ENCODE measurements around the gene SLF1. TPM values are rescaled to one million over a fixed set of nuclear protein-coding genes. Genes with fewer than 3 reads are reported as not detected.

The SLF1 gene
- polyA plus RNA-seq, 1 experiment = 1.3 TPM

DNA sequence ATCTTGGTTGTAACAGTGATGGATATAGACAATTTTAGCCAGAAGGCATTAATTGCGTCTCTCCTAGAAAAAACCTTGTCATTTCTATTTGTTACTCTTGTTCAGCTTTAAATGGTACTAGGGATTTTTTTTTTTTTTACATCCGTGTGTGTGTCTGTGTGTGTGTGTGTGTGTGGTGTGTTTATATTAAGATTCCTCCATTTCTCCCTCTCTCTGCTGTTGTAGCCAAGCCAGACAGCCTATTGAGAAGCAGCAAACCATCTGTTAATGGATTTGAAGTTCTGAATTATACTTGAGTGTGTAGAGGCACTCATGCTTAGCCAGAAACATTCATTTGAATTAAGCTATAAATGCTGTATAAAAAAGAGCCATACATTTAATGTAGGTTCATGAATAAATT, 72.3 kb downstream of the SLF1 start:
- Histone ChIP-seq H3K4me3 (ENCODE audit: low read depth, low read length) (no peak overlapping the region), H3K27me3 (ENCODE audit: control insufficient read depth, insufficient read depth, low read length) (no peaks in the 10 kb centered on the region), H3K36me3 (ENCODE audit: control insufficient read depth, insufficient read depth, low read length) (0 out of 2 replicates have a peak, but pooled peaks cover 1% of the 10 kb centered on the region)
- POLR2A ChIA-PET = no interaction called here
- DNase-seq (ENCODE audit: low read depth) = no peak
- CTCF ChIA-PET = interaction anchor here (1.5 kb wide), 1 partner anchor 167 kb away, joined by 3 read pairs; no protein-coding TSS in a partner anchor
- TF ChIP-seq, protein P1, sequence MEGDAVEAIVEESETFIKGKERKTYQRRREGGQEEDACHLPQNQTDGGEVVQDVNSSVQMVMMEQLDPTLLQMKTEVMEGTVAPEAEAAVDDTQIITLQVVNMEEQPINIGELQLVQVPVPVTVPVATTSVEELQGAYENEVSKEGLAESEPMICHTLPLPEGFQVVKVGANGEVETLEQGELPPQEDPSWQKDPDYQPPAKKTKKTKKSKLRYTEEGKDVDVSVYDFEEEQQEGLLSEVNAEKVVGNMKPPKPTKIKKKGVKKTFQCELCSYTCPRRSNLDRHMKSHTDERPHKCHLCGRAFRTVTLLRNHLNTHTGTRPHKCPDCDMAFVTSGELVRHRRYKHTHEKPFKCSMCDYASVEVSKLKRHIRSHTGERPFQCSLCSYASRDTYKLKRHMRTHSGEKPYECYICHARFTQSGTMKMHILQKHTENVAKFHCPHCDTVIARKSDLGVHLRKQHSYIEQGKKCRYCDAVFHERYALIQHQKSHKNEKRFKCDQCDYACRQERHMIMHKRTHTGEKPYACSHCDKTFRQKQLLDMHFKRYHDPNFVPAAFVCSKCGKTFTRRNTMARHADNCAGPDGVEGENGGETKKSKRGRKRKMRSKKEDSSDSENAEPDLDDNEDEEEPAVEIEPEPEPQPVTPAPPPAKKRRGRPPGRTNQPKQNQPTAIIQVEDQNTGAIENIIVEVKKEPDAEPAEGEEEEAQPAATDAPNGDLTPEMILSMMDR (IDR thresholded peaks at IDR 0.05; ENCODE audit: insufficient read depth, low read depth, low read length) = no peak

- Histone ChIP-seq H3K27me3 (ENCODE audit: control insufficient read depth, insufficient read depth, low read length) (no peaks in the 10 kb centered on the region), H3K4me3 (ENCODE audit: low read depth, low read length) (no peak overlapping the region), H3K36me3 (ENCODE audit: control insufficient read depth, insufficient read depth, low read length) (0 out of 2 replicates have a peak, but pooled peaks cover 1% of the 10 kb centered on the region)
- ChIA-PET CTCF (interaction anchor here (1.5 kb wide), 1 partner anchor 167 kb away, joined by 3 read pairs; no protein-coding TSS in a partner anchor), POLR2A (interaction anchor here (0.7 kb wide), 1 partner anchor 21 kb away, joined by 4 read pairs; no protein-coding TSS in a partner anchor)
- TF ChIP-seq, protein P1 (IDR thresholded peaks at IDR 0.05; ENCODE audit: insufficient read depth, low read depth, low read length) = no peak
- no peak for DNase-seq (ENCODE audit: low read depth)
Observed at GRCh38 chr5:94691291-94691690, 72.8 kb downstream of the SLF1 start.

GRCh38 chr5:94691949-94692348, 73.5 kb downstream of the SLF1 start:
- no peaks in the 10 kb centered on the region for H3K27me3 ChIP-seq (ENCODE audit: control insufficient read depth, insufficient read depth, low read length)
- ChIA-PET CTCF (interaction anchor here (1.5 kb wide), 1 partner anchor 168 kb away, joined by 3 read pairs; no protein-coding TSS in a partner anchor), POLR2A (interaction anchor here (0.7 kb wide), 1 partner anchor 20 kb away, joined by 4 read pairs; no protein-coding TSS in a partner anchor)
- H3K4me3 ChIP-seq (ENCODE audit: low read depth, low read length) = no peak overlapping the region
- DNase-seq (ENCODE audit: low read depth) = no peak
- TF ChIP-seq, protein P1 (IDR thresholded peaks at IDR 0.05; ENCODE audit: insufficient read depth, low read depth, low read length) = no peak
- 0 out of 2 replicates have a peak, but pooled peaks cover 1% of the 10 kb centered on the region for H3K36me3 ChIP-seq (ENCODE audit: control insufficient read depth, insufficient read depth, low read length)

GRCh38 chr5:94692581-94692980, 74.1 kb downstream of the SLF1 start:
- no peak overlapping the region for H3K4me3 ChIP-seq (ENCODE audit: low read depth, low read length)
- CTCF ChIA-PET = interaction anchor here (1.0 kb wide), 1 partner anchor 1085 kb away, joined by 3 read pairs; no protein-coding TSS in a partner anchor
- no peaks in the 10 kb centered on the region for H3K36me3 ChIP-seq (ENCODE audit: control insufficient read depth, insufficient read depth, low read length)
- H3K27me3 ChIP-seq (ENCODE audit: control insufficient read depth, insufficient read depth, low read length) = no peaks in the 10 kb centered on the region
- TF ChIP-seq, protein P1 (IDR thresholded peaks at IDR 0.05; ENCODE audit: insufficient read depth, low read depth, low read length) = no peak
- POLR2A ChIA-PET = no interaction called here
- DNase-seq (ENCODE audit: low read depth) = no peak

DNA sequence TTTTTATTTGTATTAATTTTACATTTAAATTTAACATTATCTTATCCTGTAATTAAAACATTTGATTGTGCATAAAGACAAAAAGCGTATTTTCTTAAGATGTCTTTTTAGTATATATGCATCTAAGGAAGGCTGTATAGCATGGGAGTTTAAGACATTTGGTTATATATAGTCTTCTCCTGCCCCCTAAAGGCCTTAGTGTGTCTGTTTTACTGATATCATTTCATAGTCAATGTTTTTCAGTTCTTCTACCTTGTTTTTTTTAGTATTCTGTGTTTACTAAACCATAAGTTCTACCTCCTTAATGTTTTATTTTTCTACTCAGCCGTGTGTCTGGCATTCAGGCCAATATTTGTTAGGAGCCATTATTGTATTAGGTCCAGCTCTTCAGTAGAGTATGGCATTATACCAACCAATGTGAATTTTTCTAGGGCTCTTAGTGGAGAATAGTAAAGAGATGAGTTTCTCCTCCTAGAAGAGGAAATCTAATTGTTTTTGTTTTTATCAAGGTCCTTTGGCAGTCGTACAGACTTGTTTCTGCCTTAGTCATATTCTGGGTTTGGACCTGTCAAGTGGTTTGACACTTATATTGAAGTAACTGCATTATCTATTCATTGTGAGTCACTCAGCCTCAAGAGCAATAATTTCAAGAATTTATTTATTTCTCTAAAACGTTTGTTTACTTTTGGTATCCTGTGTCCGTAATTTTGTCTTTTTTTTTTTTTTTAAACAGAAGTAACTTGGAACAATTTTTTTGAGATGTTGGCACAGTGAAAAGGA, 74.8 kb downstream of the SLF1 start:
- no peaks in the 10 kb centered on the region for H3K36me3 ChIP-seq (ENCODE audit: control insufficient read depth, insufficient read depth, low read length)
- no peaks in the 10 kb centered on the region for H3K27me3 ChIP-seq (ENCODE audit: control insufficient read depth, insufficient read depth, low read length)
- TF ChIP-seq, protein P1 (IDR thresholded peaks at IDR 0.05; ENCODE audit: insufficient read depth, low read depth, low read length) = peak; percentile 36
- CTCF ChIA-PET = interaction anchor here (1.0 kb wide), 1 partner anchor 1086 kb away, joined by 3 read pairs; no protein-coding TSS in a partner anchor
- peak; percentile 92 for DNase-seq (ENCODE audit: low read depth)
- POLR2A ChIA-PET = no interaction called here
- no peak overlapping the region for H3K4me3 ChIP-seq (ENCODE audit: low read depth, low read length)

All from BJ (cell line).